Sigmoid colon (tissue), 7 donors: ENCODE results near the gene CUL4A. TPM values are rescaled to one million over a fixed set of nuclear protein-coding genes. Genes with fewer than 3 reads are reported as not detected.

Experiments
- DNase-seq: peaks from one replicate; pipeline ENCODE4 v3.0.0-alpha.2; 2019
- H3K27ac ChIP-seq, 4 donors: fragments of 200-600 bp; sonication (generic); one replicate each; pipeline ENCODE4 v1.5.1; 2016 to 2019; ENCODE audit warnings: mild to moderate bottlenecking in 1 of 4
- H3K27me3 ChIP-seq, 3 donors: fragments of 200-600 bp; sonication (generic); one replicate each; pipeline ENCODE4 v1.5.1; 2019; ENCODE audit warnings: mild to moderate bottlenecking in 1 of 3
- H3K36me3 ChIP-seq, 4 donors: fragments of 200-600 bp; sonication (generic); one replicate each; pipeline ENCODE4 v1.5.1; 2016 to 2019
- H3K4me1 ChIP-seq, 4 donors: fragments of 200-600 bp; sonication (generic); one replicate each; pipeline ENCODE4 v1.5.1; 2017 to 2019
- H3K4me3 ChIP-seq, 4 donors: fragments of 200-600 bp; sonication (generic); one replicate each; pipeline ENCODE4 v1.5.1; 2017 to 2019; ENCODE audit warnings: mild to moderate bottlenecking in 2 of 4, moderate library complexity in 1 of 4
- H3K9me3 ChIP-seq, 4 donors: fragments of 200-600 bp in 3 of 4; sonication (generic) in 3 of 4; one replicate each; pipeline versions ENCODE4 v1.5.1 to v1.6.1; 2013 to 2019
- EP300 ChIP-seq, 4 donors: sonication (generic); formaldehyde crosslinking; IDR thresholded peaks; one replicate each; pipeline ENCODE4 v1.6.1; 2017; ENCODE audit warnings: antibody characterized with exemption in 4 of 4
- POLR2A ChIP-seq, 2 donors: fragments of 450-650 bp; IDR thresholded peaks; one replicate each; pipeline ENCODE4 v1.6.1; 2016; ENCODE audit warnings: antibody characterized with exemption in 2 of 2, mild to moderate bottlenecking in 2 of 2, moderate library complexity in 2 of 2
- POLR2AphosphoS5 ChIP-seq, 4 donors: sonication (generic); formaldehyde crosslinking; IDR thresholded peaks; one replicate each; pipeline ENCODE4 v1.6.1; 2017; ENCODE audit warnings: antibody characterized with exemption in 4 of 4
- WGBS, 2 donors: extraction: QIAGEN DNeasy Blood & Tissue Kit; methylation state at CpG; one replicate each; pipeline ENCODE4 v1.1.7; 2013; 5-methylcytosine and 5-hydroxymethylcytosine counted together
- intact Hi-C: fragments of 100-400 bp; cut with DNase I; formaldehyde crosslinking; loops from one replicate; pipeline ENCODE4 v1.15.1; 2023
- polyA plus RNA-seq, 3 donors: library from polyadenylated mRNA; stranded (reverse); fragments of 200-250 nt; gene quantifications; one replicate each; pipeline ENCODE4 v1.2.3, GENCODE V29; 2013
- total RNA-seq, 4 donors: library from RNA; depleted of rRNA; stranded (reverse); fragments of >200 nt; gene quantifications; one replicate each; pipeline ENCODE4 v1.1.0, GENCODE V29; 2016
- TF ChIP-seq, protein P1 (sequence below), 4 experiments: fragments of 450-650 bp in 3 of 4; fragments of 200-600 bp in 1 of 4; IDR thresholded peaks; one replicate each; pipeline ENCODE4 v1.5.1; 2016 to 2019; ENCODE audit warnings: antibody characterized with exemption in 4 of 4, mild to moderate bottlenecking in 3 of 4, moderate library complexity in 2 of 4
- donor health status: healthy with polysubstance abuse.
- donor health status: Bipolar disorder and iron deficiency.
- donor health status: healthy.

Gene CUL4A
- total and polyA plus RNA-seq, 7 donors = 22.2 to 115 (median 72.6) TPM

DNA sequence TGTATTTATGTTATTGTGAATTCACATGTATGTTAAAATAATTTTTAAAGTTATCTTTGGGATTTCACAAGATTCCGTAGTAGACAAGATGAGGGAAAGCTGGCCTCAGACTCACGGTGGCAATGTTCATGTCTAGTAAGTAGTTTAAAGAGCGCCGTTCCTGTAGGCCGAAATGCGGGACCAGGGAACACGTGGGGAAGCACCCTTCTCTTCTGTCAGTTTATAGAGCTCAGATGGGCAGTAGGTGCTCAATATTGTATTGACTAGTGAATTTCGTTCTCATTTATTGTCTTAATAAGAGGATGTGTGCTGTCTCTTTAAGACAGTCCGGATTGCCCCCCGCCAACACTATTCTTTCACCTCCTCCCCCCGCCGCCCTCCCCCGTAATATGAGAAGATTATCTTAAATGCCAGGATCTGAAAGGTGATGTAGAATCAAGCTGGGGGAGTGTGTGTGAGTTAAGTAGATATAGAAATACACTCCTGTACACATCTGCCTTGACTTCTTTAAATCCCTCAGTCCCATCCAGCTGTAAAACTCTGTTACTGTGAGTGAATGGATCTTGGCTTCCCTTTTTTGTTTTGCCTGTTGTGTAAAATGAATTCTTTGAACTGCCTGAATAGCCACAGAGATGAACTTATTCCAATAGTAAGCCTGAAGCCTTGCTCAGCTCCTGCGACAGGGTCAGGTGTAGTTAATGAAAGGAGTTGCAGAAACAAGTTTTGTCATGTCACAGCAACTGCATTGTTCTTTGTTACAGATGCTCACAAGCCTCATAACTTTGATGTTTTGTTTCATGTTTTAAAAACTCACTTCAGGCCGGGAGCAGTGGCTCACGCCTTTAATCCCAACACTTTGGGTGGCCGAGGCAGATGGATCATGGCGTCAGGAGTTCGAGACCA, 88.9 kb downstream of the CUL4A start:
- no peaks in the 10 kb centered on the region for H3K27me3 ChIP-seq
- WGBS, 2 donors = 32 to 49% methylated on average over 19 of the region's 19 CpGs
- H3K27ac ChIP-seq = peak overlapping the region; percentile 79 to 90 (median 88)
- H3K36me3 ChIP-seq = no peaks in the 10 kb centered on the region
- peaks cover 0 to 35% (median 24%) of the 10 kb centered on the region in 4 donors for H3K4me1 ChIP-seq
- TF ChIP-seq POLR2AphosphoS5 (IDR thresholded peaks at IDR 0.05) = no peak
- TF ChIP-seq POLR2A (IDR thresholded peaks at IDR 0.05) = no peak
- no peak for TF ChIP-seq EP300 (IDR thresholded peaks at IDR 0.05)
- TF ChIP-seq, protein P1, sequence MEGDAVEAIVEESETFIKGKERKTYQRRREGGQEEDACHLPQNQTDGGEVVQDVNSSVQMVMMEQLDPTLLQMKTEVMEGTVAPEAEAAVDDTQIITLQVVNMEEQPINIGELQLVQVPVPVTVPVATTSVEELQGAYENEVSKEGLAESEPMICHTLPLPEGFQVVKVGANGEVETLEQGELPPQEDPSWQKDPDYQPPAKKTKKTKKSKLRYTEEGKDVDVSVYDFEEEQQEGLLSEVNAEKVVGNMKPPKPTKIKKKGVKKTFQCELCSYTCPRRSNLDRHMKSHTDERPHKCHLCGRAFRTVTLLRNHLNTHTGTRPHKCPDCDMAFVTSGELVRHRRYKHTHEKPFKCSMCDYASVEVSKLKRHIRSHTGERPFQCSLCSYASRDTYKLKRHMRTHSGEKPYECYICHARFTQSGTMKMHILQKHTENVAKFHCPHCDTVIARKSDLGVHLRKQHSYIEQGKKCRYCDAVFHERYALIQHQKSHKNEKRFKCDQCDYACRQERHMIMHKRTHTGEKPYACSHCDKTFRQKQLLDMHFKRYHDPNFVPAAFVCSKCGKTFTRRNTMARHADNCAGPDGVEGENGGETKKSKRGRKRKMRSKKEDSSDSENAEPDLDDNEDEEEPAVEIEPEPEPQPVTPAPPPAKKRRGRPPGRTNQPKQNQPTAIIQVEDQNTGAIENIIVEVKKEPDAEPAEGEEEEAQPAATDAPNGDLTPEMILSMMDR (IDR thresholded peaks at IDR 0.05) = no peak
- no peaks in the 10 kb centered on the region for H3K9me3 ChIP-seq
- H3K4me3 ChIP-seq = peak overlapping the region; percentile 78 to 100 (median 94)
- DNase-seq = no peak
- intact Hi-C loops = no loop called here

DNA sequence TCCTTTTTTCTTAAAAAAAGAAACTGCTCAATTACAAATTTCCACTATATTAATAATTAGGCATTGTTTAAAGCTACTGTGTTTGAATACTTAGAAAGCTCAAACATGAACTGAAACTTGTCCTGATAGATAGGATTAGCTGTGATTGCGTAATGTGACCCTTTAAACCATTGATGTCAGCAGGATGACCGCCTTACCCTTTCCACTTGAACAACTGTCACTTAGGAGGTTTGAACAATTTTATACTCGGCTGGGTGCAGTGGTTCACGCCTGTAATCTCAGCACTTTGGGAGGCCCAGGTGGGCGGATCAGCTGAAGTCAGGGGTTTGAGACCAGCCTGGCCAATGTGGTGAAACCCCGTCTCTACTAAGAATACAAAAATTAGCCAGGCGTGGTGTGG, 90.5 kb downstream of the CUL4A start:
- H3K9me3 ChIP-seq = no peaks in the 10 kb centered on the region
- intact Hi-C loops = no loop called here
- TF ChIP-seq POLR2A (IDR thresholded peaks at IDR 0.05) (no peak), POLR2AphosphoS5 (IDR thresholded peaks at IDR 0.05) (no peak), EP300 (IDR thresholded peaks at IDR 0.05) (no peak)
- TF ChIP-seq, protein P1 (IDR thresholded peaks at IDR 0.05) = no peak
- no peaks in the 10 kb centered on the region for H3K36me3 ChIP-seq
- DNase-seq = no peak
- H3K27ac ChIP-seq = no peak overlapping the region
- H3K4me3 ChIP-seq = no peak overlapping the region
- peaks cover 0 to 35% (median 24%) of the 10 kb centered on the region in 4 donors for H3K4me1 ChIP-seq
- H3K27me3 ChIP-seq = no peaks in the 10 kb centered on the region
- 79 to 83% methylated on average over 7 of the region's 7 CpGs for WGBS, 2 donors

DNA sequence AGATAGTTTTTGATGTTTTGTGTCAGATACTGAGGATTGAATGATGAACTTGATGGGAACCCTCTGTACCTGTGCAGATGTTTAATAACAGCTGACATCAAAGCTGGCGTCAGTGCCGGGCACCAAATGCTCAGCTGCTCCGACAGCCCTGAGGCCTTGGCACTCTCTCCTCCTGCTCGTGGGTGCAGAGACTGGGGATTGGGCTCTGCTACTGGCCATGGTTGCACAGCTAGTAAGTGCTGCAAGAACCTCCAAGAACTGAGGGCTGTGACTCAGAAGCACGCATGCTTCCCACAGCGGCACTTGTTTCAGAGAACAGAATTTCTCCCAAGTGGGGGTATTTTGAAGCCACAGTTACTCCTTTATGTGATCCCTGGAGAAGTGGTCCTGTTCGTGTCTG, 93.6 kb downstream of the CUL4A start:
- H3K36me3 ChIP-seq = peaks cover 0 to 4% (median 0%) of the 10 kb centered on the region in 4 donors
- H3K4me1 ChIP-seq = peaks cover 0 to 22% (median 13%) of the 10 kb centered on the region in 4 donors
- no peak for TF ChIP-seq POLR2A (IDR thresholded peaks at IDR 0.05)
- TF ChIP-seq, protein P1 (IDR thresholded peaks at IDR 0.05) = no peak
- TF ChIP-seq EP300 (IDR thresholded peaks at IDR 0.05) = no peak
- no peak for TF ChIP-seq POLR2AphosphoS5 (IDR thresholded peaks at IDR 0.05)
- no peak overlapping the region for H3K27ac ChIP-seq
- WGBS, 2 donors = 91% methylated on average over 7 of the region's 7 CpGs
- H3K9me3 ChIP-seq = no peaks in the 10 kb centered on the region
- no peaks in the 10 kb centered on the region for H3K27me3 ChIP-seq
- no peak overlapping the region for H3K4me3 ChIP-seq
- DNase-seq = no peak
- intact Hi-C loops = no loop called here

DNA sequence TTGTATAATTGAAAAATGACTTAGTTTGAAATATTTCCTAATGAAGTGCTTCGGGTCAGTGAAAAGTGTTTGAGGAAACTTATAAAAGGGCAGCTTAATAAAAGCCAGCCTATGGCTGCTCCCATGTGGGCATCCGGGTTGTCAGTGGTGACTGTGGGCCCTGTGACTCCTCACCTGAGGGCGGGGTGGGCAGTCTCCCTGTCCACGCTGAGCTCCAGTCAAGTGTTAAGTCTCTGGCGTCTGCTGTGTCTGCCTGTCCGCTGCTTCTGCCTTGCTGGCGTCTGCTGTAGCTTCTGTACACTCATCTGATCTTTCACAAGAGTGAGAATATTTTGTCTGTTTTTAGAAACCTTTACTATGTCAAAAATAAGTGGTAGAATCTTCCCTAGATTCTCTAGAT, 94.7 kb downstream of the CUL4A start:
- Histone ChIP-seq H3K9me3 (no peaks in the 10 kb centered on the region), H3K4me1 (peaks cover 0 to 12% (median 2%) of the 10 kb centered on the region in 4 donors), H3K27me3 (no peaks in the 10 kb centered on the region), H3K27ac (no peak overlapping the region), H3K4me3 (no peak overlapping the region), H3K36me3 (peaks cover 0 to 8% (median 0%) of the 10 kb centered on the region in 4 donors)
- DNase-seq = no peak
- 88 to 95% methylated on average over 7 of the region's 7 CpGs for WGBS, 2 donors
- intact Hi-C loops = no loop called here
- TF ChIP-seq POLR2AphosphoS5 (IDR thresholded peaks at IDR 0.05) = no peak
- TF ChIP-seq EP300 (IDR thresholded peaks at IDR 0.05) = no peak
- TF ChIP-seq POLR2A (IDR thresholded peaks at IDR 0.05) = no peak
- TF ChIP-seq, protein P1 (IDR thresholded peaks at IDR 0.05) = no peak
